ENCODE data around the gene SNTG2.

SNTG2 gene

DNA sequence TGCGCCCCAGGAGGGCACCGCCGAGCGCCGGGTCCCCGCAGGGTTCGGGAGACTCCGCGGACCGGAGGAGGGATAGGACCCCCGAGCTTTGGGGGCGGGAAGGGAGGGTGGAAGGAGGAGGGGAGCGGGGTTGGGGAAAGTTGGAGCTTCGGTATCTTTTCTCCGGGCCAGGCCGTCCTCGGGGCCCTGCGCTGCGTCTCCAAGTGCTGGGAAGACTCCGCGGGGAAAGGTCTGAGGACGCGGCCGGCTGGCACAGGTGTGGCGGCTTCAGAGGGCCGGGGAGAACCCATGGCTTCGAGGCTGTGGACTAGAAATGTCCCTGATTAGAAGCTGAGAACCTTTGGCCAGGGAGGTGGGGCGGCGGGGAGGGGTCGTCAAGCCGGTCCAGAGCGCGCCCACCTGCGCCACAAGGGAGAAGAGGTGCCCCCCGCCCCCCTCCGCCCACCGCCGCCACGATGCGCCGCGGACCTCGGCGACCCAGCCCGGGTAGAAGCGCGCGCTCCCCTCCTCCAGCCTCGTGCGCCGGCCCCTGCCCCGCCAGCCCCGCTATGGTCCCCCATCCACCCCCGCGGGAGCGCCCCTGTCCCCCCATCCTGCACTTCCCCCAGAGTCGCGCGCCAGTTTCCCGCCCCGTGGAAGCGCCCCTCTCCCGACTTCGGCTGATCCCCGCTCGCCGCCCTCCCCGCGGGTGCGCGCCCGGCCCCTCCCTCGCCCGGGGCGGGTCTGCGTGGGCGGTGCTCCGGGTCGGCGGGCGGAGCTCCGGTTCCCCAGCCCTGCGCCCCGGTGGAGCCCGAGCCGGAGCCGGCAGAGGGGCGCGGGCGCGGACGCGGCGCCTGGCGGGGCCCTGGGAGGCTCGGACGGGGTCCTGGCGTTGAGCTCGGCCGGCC, at the start of gene SNTG2:
Gene SNTG2 (plus strand): TSS at position 770 of the 887 bp plus-strand sequence. CDS start 148 bp downstream, outside the sequence.
- no peak for DNase-seq (ENCODE audit: low read depth)
- peak within 1 kb of the TSS; percentile 14 for H3K4me3 ChIP-seq (ENCODE audit: low read length)
- no peak for TF ChIP-seq CTCF (IDR thresholded peaks at IDR 0.05; ENCODE audit: insufficient read depth, low read depth, low read length, missing control alignments)

- no peak for DNase-seq (ENCODE audit: low read depth)
- no peak for TF ChIP-seq CTCF (IDR thresholded peaks at IDR 0.05; ENCODE audit: insufficient read depth, low read depth, low read length, missing control alignments)
- no peak overlapping the region for H3K4me3 ChIP-seq (ENCODE audit: low read length)
Measured at GRCh38 chr2:902584-902983, 48.1 kb upstream of the SNTG2 start.

GRCh38 chr2:903223-903900, 47.3 kb upstream of the SNTG2 start:
- H3K4me3 ChIP-seq (ENCODE audit: low read length) = no peak overlapping the region
- TF ChIP-seq CTCF (IDR thresholded peaks at IDR 0.05; ENCODE audit: insufficient read depth, low read depth, low read length, missing control alignments) = no peak
- DNase-seq (ENCODE audit: low read depth) = no peak

- no peak for DNase-seq (ENCODE audit: low read depth)
- TF ChIP-seq CTCF (IDR thresholded peaks at IDR 0.05; ENCODE audit: insufficient read depth, low read depth, low read length, missing control alignments) = no peak
- H3K4me3 ChIP-seq (ENCODE audit: low read length) = no peak overlapping the region
Measured at GRCh38 chr2:904246-905024, 46.2 kb upstream of the SNTG2 start.

GRCh38 chr2:905091-905832, 45.4 kb upstream of the SNTG2 start:
- TF ChIP-seq CTCF (IDR thresholded peaks at IDR 0.05; ENCODE audit: insufficient read depth, low read depth, low read length, missing control alignments) = no peak
- DNase-seq (ENCODE audit: low read depth) = no peak
- no peak overlapping the region for H3K4me3 ChIP-seq (ENCODE audit: low read length)

DNA sequence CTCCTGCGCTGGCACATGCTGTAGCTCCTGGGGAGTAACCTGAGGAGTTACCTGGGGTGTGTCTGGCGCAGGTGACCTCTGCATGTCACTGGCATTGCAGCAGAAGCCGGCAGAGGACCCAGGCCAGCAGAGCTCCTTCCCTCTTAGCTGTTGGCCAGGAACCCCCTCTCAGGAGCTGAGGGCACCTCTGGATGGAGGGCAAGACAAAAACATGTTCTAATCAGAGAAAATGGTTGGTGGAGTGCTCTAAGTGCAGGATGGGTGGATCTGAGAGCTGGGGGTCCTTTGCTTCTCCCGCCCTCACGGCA, 44.9 kb upstream of the SNTG2 start:
- H3K4me3 ChIP-seq (ENCODE audit: low read length) = no peak overlapping the region
- no peak for DNase-seq (ENCODE audit: low read depth)
- no peak for TF ChIP-seq CTCF (IDR thresholded peaks at IDR 0.05; ENCODE audit: insufficient read depth, low read depth, low read length, missing control alignments)

Measured in epithelial cell of esophagus (primary cell).